Glomerular endothelial cell (primary cell): ENCODE data around the gene PTK6. TPM values are rescaled to one million over a fixed set of nuclear protein-coding genes. Genes with fewer than 3 reads are reported as not detected.

Experiments
- DNase-seq: peaks from one replicate; pipeline ENCODE4 v3.0.0-alpha.2; 2011; ENCODE audit warnings: low read depth, low spot score; ENCODE audit errors: extremely low read depth
- total RNA-seq: library from RNA; depleted of rRNA; stranded (reverse); fragments of >200 nt; gene quantifications from 2 replicates; pipeline ENCODE4 v1.2.3, GENCODE V29; 2015

Gene PTK6
- total RNA-seq, 1 donor from 2014 or later: not detected

DNA sequence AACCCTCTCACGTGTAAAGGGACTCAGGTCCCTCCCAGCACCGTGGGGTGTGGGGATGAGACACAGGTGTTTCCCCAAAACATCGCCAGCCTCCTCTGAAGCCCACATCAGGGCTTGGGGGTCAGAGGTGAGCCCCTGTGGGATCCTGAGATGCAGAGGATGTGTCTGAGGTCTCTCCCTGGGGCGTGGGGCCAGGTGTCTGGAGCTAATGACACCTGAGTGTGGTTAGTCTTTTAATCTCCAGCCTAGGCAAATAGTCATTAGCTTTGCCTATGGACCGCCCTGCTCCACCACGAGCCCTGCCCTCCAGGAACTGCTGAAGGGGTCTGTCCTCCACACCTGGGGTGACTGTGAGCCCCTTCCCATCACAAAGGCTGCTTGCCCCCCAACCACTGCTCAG is 8.6 kb upstream of the PTK6 start:
- DNase-seq: no peak

DNA sequence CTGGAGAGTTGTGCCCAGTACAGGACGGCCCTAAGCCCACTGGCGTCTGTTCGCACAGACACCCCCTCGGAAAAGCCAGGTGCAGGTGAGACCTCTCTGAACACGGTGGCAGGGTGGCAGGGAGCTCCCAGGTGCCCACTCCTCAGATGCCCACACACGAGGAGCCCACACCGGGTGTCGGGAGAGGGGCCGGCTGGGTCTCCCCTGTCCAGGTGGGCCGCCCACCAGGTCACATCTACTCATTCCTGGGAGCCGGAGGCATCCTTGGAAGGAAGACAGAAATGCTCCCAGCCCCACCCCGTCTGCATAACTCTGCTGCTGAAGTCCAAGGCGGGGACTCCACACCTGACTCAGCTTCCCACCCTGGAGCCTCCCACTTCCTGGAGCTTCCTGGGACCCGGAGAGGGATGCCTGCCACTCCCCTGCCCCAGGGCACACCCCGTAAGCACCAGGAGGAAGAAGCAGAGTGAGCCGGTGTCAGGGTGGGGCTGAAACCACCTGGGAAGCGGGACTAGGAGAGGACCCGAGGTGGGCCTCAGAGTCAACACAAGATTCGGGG is 7.9 kb upstream of the PTK6 start:
- DNase-seq: no peak

- no peak for DNase-seq
These were observed 7.2 kb upstream of the PTK6 start for GRCh38 chr20:63544241-63544957.

GRCh38 chr20:63543733-63544132 is 6.6 kb upstream of the PTK6 start:
- no peak for DNase-seq

- no peak for DNase-seq
These were observed 6.0 kb upstream of the PTK6 start for GRCh38 chr20:63543131-63543530.

GRCh38 chr20:63542696-63543095 is 5.5 kb upstream of the PTK6 start:
- DNase-seq: no peak

DNA sequence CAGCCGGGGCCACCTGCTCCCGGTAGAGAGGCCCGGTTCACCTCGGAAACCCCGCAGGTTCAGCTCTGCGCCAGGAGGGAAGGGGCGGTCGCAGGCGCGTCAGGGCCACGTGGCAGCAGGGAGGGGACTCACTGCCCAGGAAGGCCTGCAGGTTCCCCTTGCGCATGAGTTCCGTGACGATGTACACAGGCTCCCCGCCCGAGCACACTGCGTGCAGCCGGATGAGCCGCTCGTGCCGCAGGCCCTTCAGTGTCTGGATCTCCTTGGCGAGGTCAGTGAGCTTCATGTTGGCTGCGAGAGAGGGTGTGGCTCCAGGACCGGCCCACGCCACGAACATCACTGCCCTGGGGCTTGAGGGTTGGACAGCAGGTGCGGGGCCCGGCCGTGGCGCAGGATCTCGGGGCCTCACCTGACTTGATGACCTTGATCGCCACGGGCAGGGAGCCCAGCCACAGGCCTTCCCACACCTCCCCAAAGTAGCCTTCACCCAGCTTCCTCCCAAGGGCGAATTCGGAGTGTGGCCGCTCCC is 4.9 kb upstream of the PTK6 start:
- DNase-seq: no peak

GRCh38 chr20:63541371-63541770 is 4.2 kb upstream of the PTK6 start:
- no peak for DNase-seq

GRCh38 chr20:63540417-63541186 is 3.4 kb upstream of the PTK6 start:
- DNase-seq: no peak

DNA sequence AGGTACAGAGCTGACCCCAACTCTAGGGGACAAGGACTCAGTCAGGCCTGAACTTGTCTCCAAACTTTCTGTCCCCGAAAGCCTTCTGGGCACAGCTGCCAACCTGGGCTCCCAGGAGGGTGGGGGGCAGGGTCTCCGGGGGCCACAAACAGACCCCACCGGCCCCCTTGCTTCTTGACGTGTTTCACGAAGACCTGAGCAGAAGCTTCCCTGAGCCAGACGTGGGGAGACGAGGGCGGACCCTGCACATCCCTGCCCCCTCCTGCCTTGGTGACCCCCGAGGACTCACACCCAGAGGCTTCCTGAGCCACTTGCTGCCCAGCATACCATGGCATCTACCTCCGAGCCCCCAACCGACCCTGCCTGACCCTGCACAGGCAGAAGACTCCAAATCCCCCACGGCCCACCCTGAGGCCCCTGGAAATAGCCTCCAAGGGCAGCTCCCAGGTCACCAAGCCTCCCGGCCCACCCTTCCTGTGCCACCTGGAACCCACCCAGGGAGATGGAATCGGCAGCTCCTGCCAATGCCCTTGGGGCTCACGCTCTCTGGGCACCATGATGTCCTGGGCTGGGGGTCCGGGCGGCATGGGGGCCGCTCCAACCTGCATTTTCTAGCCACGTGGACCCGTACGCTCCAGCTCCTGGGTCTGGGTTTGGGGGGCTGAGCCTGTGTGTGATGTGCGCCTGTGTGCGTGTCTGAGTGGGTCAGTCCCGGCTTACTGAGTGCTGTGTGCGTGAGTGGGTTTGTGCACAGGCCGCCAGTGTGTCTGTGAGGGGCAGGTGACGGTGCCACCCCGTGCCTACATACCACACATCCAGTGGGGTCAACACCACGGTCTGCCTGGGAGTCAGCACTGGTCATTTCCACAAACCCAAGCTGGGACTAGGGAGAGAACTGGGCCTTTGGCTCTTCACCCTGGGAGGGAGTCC is 2.5 kb upstream of the PTK6 start:
- no peak for DNase-seq

DNA sequence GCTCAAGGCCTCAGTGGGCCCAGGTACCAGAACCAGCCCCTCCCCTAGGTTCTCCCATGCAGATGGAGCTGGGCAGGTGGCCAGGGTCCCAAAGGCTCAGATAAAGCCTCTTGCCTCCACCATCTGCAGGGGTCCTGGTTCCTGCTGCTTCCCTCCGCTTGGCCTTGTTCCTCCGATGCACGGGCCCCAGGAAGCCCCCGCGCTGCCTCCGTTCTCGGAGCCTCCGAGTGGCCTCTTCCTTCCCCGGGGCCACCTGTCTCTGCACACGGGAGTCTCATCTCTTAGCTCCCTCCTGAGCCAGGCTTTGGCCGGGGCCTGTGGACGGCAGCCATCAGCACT is 1.9 kb upstream of the PTK6 start:
- no peak for DNase-seq

- no peak for DNase-seq
These were observed 1.3 kb upstream of the PTK6 start for GRCh38 chr20:63538204-63539091.

DNA sequence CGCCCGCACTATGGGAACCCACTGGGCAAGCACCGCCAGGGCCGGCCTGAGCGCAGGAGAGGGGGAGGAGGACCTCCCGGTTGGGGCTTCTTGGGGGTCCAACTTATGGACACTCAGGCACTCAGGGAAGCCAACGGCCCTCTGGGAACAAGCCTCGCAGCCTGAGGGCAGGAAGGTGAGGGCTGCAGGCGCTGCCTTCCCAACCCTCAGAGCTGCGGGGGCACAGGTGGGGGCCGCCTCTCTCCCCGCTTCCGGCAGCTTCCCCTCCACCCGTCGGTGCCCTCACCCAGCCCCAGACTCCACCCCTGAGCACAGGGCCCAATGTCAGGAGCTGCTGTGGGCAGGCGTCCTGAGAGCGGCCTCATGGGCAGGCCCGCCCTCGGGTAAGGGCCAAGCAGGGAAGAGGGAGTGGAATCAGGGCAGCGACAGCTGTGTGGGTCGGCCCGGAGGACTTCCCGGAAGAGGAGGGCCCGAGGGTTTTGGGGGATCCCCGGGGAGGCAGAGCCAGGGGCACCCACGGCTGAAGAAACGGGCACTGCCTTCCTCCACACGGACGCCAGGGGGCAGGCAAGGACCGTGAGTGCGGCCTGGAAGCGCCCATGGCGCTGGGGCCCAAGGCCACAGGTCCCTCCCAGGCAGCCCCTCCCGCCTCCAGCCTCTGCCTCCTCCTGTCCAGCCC is 488 bp upstream of the PTK6 start:
- no peak for DNase-seq

DNA sequence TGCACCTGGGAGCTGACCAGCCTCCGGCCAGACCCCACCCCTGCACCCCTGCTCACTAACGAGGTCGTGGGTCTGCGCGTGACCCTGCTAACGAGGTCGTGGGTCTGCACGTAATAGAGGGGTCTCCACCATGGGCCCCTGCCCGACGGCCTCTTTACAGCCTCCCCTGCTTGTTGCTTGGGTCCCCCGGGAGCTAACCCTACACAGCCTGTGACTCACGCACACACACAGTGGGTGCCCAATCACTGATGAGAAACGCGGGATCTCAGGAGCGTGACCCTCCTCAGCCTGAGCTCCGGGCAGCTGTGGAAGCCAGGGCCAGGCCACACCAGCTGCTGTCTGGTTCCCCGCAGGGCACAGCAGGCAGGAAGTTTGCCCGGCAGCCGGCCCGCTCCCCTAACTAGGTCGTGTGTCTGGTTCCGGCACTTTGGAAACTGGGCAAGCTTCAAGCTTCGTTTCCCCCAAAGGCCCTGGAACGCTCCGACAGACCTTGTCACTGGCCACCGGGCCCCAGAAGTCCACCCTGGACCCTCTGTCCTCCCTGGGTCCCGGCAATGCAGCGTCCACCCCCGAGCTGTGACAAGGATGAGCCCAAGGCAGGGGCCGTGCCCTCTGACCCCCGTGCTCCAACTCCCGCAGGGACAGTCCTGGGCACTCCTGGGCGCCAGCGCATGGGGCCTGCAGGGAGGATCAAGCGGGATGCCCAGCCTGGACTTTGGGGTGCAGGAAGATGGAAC is 767 bp downstream of the PTK6 start:
- no peak for DNase-seq

GRCh38 chr20:63534831-63535651 is 2.1 kb downstream of the PTK6 start:
- no peak for DNase-seq

DNA sequence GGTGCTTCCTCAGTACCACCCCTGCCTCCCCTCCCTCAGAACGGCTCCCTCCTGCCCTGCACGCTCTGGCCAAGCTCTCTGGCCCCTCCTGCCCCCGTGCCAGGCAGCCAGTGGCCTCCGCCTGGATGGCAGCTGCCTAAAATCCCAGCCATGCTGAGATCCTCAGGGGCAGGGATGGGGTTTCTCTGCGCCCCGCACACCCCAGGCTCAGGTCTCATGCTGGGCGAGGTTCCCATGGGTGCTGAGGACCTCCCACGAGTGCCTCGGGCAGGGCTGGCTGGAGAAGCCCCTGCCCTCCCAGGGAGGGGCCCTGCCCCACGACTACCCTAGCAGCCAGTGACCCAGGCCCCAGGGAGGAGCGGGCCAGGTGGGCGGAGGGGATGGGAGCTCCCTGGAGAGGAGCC is 2.7 kb downstream of the PTK6 start:
- no peak for DNase-seq

DNA sequence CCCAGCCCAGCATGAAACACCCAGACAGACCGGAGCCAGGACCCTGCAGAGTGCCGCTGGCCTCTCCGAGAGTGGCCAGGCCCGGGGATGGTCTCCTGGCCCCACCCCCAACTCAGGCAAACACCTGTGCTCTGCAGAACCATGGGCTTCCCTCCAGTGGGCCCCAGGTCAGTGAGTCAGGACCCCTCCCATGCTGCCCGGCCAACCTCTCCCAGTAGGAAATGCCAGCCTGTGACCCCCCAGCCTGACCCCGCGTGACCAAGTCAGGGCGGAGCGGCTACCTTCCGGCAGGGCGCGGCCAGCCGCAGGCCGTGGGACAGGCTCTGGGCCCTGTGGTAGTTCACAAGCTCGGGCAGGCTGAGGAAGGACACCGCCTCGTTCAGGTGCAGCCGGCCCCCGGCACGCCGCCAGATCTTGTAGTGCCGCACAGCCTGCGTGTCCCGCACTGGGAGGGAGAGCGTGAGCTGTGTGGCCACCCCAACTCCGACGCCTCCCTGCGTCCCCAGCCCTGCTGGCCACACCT is 3.2 kb downstream of the PTK6 start:
- no peak for DNase-seq

GRCh38 chr20:63533388-63533787 is 3.8 kb downstream of the PTK6 start:
- no peak for DNase-seq
